HG02798 (cell line): ENCODE data around the gene RNF166.
A peak's percentile ranks its signal among the peaks of the same experiment; 100 is the strongest.

ENCODE experiments used
- ATAC-seq: cut with Tn5 transposase; IDR thresholded peaks from one replicate; pipeline ENCODE4 v1.9.1; 2021; ENCODE audit warnings: mild to moderate bottlenecking; ENCODE audit not compliant: unreplicated experiment, poor library complexity

Gene RNF166

GRCh38 chr16:88739977-88740726 is 33.9 kb upstream of the RNF166 start:
- no peak for ATAC-seq

- ATAC-seq = no peak
Measured at GRCh38 chr16:88739139-88739976, 33.1 kb upstream of the RNF166 start.

GRCh38 chr16:88738151-88739084 is 32.2 kb upstream of the RNF166 start:
- ATAC-seq = no peak

DNA sequence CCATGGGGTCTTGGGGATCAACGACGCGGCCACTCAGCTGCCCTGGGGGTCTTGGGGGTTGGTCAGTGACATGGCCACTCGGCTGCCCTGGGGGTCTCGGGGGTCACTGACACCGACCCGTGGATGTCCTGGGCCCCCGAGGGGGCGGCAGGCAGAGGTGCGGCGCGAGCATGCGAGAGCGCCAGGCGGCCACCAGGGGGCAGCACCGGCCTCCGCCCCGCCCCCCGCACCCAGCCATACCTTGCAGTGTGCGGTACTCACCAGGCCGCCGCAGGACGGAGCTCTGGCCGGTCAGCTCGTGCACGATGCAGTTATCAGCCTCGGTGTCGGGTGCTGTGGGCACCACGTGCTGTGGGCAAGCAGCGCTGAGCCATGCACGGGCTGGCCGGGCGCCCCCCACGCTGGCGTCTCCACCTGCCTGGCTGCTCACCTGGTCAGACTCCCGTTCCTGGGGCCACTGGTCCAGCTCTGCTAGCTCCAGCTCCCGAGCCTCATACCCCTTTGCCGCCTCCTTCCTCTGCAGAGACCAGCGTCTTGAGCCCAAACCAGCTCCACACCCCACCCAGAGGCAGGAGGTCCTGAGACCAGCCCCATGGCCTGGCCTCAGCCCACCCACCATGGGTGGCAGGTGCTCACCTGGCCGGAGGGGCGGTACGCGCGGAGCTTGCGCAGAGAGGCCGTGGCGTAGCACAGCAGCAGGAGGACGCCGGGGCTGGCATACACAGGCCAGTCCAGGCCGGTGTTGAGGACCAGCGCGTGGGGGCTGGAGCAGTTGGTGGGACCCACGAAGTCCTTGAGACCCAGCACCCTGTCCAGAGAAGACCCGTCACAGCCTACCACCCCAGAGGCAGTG is 31.3 kb upstream of the RNF166 start:
- ATAC-seq = peak; percentile 62

DNA sequence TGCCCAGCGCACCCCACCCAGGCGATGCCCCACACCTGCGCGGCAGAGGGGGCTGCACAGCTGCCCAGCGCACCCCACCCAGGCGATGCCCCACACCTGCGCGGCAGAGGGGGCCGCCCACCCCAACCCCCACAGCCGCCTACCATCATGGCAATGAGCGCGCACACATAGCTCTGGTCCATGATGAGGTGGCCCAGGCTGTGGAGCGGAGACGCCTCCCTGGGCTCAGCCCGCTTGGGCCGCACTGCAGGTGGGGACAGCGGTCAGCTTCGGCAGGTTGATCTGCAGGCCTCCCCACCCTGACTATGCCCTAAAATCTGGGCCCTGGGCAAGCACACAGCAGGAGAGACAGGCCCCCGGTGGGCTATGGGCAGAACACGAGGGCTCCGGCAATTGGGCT is 30.3 kb upstream of the RNF166 start:
- ATAC-seq = no peak

DNA sequence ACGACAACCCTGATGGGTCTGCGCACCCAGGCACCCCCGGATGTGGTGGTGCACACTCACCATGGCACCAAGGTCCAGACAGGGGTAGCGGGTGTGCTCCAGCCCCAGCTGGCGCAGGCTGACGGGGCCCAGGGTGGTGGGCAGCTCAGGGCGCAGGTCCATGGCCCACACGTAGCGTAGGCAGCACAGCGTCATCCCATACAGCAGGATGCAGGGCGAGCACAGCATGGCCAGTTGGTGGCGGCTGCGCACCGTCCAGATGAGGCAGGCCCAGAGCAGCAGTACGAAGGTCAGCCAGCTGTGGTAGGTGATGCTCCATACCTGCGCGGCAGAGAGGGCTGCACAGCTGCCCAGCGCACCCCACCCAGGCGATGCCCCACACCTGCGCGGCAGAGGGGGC is 29.9 kb upstream of the RNF166 start:
- no peak for ATAC-seq

DNA sequence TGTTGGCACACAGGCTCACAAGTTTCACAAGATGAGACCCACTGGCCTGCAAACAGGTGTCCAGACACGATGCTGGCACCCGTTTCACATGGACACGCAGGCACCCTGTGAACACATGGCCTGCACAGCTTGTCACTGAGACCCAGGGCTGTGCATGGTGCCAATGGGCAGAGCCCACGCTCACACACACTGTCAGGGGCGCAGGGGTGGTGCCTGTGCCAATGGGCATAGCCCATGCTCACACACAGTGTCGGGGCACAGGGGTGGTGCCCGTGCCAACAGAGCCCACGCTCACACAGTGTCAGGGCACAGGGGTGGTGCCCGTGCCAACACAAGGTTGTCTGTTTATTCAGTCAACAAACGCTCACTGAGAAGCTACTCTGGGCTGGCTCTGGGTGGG is 29.4 kb upstream of the RNF166 start:
- ATAC-seq = no peak

DNA sequence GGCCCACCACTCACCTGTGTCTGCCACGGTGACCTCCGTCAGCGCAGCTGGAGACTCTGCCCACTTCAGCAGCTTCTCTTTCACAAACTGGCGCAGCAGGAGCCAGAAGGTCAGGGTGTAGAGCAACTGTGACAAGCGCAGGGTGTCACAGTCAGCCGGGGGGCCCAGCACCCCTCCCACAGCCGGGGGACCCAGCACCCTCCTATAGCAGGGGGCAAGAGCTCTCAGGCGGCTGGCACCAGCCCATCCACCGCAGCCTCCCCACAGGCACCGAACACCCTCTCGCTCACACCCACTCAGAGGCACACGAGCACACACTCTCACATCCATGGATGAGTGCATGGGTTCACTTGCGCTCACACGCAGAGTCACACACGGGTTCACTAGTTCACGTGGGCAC is 28.9 kb upstream of the RNF166 start:
- no peak for ATAC-seq

GRCh38 chr16:88734361-88734728 is 28.1 kb upstream of the RNF166 start:
- ATAC-seq = no peak

DNA sequence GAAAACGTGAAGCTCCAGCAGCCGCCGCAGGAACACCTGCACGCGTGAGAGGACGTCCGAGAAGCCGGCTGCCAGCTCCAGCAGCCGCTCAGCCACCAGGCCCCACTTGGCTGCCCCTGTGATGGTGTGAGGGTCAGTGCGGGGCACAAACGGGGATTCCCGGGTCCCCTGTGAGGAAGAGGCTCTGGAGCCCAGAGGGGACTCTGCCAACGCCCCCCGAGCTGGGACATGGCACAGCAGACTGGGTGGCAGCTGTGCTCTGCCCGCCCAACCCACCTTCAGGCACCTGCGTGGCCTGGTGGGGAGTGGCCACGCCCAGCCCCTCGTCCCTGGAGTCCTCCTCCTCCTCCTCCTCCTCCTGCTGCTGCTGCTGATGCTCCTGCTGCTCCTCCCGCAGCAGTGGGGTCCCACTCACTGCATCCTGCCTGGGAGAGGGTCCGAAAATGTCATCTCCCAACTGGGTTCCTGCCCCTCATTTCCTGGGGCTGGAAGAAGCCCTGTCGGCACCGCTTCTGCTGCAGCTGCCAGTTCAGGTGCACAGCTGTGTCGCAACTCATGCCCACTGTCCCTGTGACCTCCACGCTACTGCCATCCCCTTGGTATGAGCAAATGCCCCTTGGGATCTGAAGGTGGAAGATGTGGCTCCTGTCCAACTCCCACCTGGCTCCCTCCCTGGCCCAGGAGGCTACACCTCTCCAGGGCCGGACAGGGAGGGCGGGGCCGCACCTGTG is 27.6 kb upstream of the RNF166 start:
- no peak for ATAC-seq

GRCh38 chr16:88732961-88733294 is 26.7 kb upstream of the RNF166 start:
- no peak for ATAC-seq

DNA sequence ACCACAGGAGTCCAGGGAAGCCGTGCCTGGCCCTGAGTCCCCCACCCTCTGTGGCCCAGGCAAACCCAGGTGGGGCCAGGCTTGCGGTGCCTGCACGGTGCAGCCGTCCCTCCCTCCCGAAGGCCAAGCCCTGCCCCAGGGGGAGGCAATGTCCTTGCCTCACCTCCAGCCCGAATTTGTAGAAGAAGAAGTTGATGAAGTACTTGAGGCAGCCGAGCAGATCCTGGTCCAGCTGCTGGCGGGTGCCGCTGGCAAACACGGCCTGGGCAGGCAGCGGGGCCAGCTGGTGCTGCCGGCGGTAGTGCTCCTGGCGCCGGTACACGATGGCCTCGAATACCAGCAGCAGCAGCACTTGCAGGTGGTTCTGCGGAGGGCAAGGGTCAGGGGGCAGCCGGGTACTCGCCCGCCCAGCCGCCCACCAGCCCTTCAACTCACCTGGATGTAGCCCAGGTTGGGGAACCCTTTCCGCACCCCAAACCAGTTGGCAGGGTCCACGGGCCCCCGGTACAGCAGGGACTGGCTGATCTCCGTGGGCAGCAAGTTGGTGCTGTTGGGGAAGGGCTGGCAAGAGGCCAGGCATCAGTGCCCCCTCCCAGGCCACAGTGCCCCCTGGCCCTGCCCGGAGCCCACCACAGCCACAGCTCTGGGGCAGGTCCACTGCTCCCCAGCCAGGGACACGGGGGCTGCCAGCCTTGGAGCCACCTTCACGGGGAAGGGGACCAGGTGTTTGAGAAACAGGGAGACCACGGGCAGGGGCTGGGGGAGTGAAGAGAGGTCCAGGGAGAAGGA is 26.2 kb upstream of the RNF166 start:
- ATAC-seq = no peak

- no peak for ATAC-seq
Measured at GRCh38 chr16:88731699-88732098, 25.5 kb upstream of the RNF166 start.

- no peak for ATAC-seq
Measured at GRCh38 chr16:88730632-88731607, 24.7 kb upstream of the RNF166 start.

DNA sequence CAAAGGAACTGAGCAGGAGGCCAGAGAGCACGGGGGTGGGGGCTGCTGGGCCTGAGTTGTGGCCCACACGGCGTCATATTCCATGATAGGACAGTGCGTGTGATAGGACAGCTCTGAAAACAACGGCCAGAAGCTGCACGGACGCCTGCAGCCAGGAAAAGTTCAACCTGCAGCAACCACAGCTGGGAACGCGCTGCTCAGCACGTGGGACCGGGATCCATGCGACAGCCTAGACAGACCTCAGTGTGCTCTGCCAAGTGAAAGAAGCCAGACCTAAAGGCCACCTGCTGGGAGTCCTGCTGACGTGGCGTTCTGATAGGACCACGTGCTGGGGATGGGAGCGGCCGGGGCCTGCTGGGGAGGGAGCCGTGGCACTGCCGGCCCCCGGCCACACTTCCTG is 21.7 kb upstream of the RNF166 start:
- ATAC-seq = no peak

- ATAC-seq = no peak
Measured at GRCh38 chr16:88726981-88727380, 20.8 kb upstream of the RNF166 start.

DNA sequence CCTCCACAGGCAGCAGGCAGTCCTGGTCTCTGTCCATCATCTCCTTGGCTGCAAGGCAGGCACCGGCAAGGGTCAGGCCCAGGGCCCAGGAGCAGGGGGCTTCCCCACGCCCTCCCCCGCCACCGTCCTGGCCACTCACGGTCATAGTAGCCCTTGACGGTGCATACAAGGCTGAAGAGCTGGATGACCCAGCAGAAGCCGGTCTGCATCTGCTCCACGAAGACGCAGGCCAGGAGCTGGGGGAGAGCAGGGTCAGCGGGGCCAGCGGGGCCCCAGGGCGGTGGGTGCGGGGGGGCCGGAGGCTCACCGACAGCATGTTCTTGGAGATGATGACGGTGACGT is 20.2 kb upstream of the RNF166 start:
- ATAC-seq = no peak
